GM13976 (cell line): ENCODE measurements around the gene SLC44A5.

Source experiments
- DNase-seq: peaks from one replicate; pipeline ENCODE4 v3.0.0; 2012; ENCODE audit warnings: low spot score
- in situ Hi-C: fragments of 300-500 bp; cut with MboI; formaldehyde crosslinking; loops from one replicate; pipeline ENCODE4 v1.12.0; 2022; ENCODE audit warnings: low sequenced_read_pairs, mixed read lengths, inconsistent platforms; ENCODE audit not compliant: unreplicated experiment
- TF ChIP-seq, protein P1 (sequence below): IDR thresholded peaks from 2 replicates; pipeline ENCODE4 v1.5.1; 2012; ENCODE audit warnings: borderline replicate concordance, mild to moderate bottlenecking; ENCODE audit not compliant: insufficient read depth; ENCODE audit errors: extremely low read depth, missing control alignments, control extremely low read depth

SLC44A5 gene

DNA sequence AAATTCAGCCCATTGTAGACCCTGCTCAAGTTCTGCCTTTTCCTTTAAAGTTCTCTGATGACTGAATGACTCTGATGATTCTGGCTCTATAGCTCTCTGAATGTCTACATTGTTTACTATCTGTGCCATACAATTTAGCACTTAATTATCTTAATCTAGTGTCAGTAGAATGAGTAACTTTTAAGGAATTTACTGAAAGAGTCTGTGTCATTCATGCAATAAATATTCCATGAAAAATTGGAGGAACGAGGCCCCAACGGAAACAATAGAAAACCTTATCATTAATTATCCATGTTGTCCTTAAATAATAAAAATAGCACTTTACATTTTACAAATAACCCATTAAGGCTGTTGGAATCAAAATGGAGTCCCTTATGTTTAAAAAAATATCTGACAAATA, 77.8 kb downstream of the SLC44A5 start:
- in situ Hi-C loops = no loop called here
- TF ChIP-seq, protein P1, sequence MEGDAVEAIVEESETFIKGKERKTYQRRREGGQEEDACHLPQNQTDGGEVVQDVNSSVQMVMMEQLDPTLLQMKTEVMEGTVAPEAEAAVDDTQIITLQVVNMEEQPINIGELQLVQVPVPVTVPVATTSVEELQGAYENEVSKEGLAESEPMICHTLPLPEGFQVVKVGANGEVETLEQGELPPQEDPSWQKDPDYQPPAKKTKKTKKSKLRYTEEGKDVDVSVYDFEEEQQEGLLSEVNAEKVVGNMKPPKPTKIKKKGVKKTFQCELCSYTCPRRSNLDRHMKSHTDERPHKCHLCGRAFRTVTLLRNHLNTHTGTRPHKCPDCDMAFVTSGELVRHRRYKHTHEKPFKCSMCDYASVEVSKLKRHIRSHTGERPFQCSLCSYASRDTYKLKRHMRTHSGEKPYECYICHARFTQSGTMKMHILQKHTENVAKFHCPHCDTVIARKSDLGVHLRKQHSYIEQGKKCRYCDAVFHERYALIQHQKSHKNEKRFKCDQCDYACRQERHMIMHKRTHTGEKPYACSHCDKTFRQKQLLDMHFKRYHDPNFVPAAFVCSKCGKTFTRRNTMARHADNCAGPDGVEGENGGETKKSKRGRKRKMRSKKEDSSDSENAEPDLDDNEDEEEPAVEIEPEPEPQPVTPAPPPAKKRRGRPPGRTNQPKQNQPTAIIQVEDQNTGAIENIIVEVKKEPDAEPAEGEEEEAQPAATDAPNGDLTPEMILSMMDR = no peak
- DNase-seq = no peak

DNA sequence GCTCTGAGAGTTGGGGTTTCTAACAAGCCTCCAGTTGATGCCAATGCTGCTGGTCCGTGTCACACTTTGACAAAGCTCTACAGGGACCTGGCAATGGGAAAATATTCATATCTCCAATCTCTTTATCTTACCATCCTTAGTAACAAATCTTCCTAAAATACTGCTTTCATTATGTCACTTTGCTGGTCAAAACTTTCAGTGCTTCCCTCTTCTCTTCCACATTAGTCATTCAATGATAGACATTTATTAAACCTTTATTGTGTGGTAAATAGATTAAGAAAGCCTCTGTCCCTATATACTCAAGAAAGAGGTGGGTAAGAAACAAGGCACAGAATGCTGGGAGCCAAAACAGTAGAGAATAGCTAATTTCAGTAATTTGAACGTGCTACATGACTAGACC, 79.3 kb downstream of the SLC44A5 start:
- no peak for DNase-seq
- TF ChIP-seq, protein P1 = no peak
- in situ Hi-C loops = no loop called here

DNA sequence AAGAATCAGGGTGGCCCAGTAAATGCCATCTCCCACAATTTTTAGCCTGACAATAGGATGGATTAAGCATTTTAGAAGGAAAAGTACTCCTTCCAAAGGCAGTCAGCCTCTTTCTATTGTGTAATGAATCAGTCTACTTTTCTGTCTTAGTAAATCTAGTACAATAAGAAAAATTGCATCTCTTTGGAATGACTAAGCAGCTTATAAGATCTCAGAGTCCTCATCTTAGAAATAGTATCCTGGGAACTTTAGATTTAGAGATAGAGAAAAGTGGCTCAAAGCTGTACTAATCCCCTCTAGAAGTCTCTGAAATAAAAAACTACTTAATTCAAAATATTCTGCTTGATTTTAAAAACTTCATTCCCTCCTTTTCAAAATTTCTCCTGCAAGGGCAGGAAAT, 81.4 kb downstream of the SLC44A5 start:
- TF ChIP-seq, protein P1 = no peak
- in situ Hi-C loops = no loop called here
- no peak for DNase-seq

DNA sequence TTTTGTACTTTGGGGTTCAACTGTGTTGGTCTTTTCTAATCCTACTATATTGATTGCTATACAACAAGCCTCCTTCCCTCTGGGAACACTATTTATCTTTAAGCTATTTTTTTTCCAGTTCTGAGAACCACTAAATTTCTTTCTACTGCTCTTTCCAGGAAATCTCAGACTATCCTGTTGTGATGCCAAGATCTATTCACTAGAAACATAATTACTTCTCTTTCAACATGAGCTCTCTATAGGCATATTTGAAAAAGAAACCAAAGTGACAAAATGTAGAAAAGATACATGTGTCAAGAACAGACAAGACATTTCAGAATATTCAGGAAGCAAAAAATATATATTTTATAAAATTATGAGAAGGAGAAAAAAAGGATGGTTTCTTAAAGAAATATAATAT, 82.9 kb downstream of the SLC44A5 start:
- in situ Hi-C loops = no loop called here
- TF ChIP-seq, protein P1 = no peak
- no peak for DNase-seq

DNA sequence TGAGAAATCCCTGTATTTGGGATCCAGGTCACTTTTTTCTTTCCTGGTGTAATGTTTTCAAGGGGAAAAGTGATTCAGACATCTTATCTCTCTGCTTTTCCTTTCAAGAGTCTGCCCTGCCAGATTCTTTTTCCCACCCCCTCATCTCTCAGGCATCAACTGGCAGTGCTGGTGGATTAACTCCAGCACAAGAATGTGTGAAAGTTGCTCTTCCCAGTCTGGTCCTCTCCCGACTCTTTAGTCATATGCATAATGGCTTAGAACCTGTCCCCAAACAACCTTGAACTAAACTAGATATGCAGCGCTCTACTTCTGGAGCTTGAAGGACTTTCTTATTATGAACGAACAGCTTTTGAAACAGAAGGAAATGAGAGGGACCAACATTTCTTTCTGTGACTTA, 88.5 kb downstream of the SLC44A5 start:
- in situ Hi-C loops = no loop called here
- DNase-seq = no peak
- TF ChIP-seq, protein P1 = no peak

DNA sequence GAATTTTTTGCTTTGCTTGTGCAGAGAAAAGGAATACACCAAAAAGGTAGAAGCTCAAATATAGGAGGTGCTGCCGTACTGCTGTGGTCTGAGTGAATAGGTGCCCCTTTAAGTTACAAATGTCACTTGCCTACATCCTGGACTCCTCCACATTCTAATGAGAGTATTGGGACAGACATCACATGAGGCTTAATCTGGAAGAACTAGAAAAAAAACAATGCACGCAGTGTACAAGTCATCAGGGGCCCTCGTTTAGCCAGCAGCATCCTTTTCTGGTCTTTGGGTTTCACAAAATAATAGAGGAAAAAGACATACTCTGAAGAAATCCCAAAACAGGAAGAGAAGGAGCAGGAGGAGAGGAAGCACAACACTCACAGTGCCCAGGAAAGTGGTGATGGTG, 89.3 kb downstream of the SLC44A5 start:
- DNase-seq = no peak
- TF ChIP-seq, protein P1 = no peak
- in situ Hi-C loops = no loop called here
